HG03558 (cell line): ENCODE results near the gene IL37.
"Not testable (repeated sequence)": the region's sequence is repeated elsewhere in the genome, so short reads cannot be mapped to it uniquely, and the experiment has no call there.

Experiments
- ATAC-seq: cut with Tn5 transposase; IDR thresholded peaks from one replicate; pipeline ENCODE4 v1.9.1; 2021; ENCODE audit warnings: moderate number of reproducible peaks; ENCODE audit not compliant: unreplicated experiment; ENCODE audit errors: extremely low read depth

The IL37 gene

DNA sequence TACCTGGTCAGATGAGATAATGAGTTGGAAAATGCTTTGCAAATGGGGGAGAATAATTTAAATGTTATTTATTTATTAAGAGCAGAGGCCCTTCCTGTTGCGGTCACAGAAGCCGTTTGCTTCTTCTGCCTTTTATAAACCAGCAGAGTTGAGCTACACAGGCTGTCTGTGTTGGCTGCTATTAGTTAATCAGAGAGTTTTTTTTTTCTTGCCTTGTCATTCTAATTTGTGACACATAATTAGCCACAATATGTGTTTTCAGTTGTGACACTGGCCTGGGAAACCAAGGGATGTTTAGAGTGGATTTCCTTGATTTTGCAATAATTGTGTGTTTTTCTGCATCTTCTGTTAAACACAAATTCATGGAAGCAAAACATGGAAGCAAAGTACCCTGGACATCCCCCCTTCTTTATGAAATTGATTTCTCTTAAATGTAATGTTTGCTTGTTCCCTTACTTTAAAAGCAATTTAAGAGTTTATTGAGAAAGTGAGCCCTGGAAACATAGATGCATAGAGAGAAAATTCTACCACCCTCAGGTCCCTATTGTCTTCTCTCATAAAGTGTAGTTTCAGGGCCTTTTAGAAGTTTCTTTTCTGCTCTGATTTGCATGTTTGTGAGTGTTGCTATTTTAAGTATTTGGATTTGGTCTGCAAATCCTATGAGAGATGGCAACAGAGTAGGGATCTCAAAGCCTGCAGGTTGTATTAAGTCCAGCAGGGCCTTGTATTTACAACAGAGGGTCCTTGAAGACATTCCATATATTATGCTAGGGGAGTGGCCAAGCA lies 22.8 kb upstream of the IL37 start:
- no peak for ATAC-seq

DNA sequence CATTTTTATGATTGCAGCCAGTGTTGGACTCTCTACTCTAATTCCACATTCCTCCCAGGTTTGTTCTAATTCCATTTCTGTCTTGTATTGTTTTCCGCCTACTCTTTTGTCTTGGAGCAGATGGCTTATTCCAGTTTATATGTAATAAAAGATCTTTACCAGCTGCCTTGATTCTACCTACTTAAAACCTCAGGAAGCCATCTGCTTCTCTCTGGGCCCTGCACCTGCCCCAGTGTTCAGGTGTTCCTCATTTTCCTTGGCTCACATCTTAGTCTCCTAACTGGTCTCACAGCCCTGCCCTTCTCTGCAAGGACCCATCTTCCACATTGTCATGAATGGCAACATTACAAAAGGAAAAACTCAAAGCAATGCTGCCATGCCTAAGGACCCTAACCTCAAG lies 21.0 kb upstream of the IL37 start:
- ATAC-seq, result no peak

DNA sequence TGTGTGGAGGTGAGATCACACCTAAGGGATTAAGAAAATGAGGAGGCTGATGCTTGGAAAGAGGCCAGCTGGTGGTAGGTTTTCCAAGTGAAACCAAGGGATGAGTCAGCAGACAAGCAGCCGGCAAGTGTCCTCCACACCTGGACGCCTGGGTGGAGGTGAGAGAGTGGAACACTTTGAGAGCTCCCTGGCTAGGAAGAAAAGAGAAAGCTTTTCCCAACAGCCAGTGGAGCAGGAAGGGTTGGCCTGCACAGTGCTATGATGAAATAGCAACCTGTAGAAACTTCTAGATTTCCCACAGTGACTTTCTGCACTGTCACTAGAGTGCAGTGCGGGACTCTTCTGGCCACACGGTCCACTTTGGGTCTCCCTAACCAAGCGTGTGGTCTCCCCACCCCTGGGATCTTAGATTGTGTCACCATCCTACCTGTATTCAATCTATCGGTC lies 19.6 kb upstream of the IL37 start:
- no peak for ATAC-seq

DNA sequence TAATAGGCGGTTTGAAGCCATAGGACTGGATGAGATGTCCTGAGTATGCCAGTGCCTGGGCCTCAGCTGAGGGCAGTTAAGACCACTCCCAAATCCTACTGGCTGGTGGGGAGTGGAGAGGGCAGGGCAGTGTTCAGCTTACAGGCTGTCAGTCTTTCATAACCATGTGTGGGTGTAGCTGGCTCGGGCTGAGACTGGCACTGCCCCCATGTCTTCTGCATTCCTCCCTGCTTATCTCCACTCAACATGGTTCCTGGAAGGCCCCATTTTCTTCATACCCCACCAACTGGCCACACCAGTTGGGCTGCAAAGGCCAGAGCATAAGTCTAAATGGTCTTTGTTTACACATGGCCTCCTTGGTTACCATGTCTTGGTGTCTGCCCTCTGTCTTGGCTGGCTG lies 17.2 kb upstream of the IL37 start:
- ATAC-seq, result no peak

DNA sequence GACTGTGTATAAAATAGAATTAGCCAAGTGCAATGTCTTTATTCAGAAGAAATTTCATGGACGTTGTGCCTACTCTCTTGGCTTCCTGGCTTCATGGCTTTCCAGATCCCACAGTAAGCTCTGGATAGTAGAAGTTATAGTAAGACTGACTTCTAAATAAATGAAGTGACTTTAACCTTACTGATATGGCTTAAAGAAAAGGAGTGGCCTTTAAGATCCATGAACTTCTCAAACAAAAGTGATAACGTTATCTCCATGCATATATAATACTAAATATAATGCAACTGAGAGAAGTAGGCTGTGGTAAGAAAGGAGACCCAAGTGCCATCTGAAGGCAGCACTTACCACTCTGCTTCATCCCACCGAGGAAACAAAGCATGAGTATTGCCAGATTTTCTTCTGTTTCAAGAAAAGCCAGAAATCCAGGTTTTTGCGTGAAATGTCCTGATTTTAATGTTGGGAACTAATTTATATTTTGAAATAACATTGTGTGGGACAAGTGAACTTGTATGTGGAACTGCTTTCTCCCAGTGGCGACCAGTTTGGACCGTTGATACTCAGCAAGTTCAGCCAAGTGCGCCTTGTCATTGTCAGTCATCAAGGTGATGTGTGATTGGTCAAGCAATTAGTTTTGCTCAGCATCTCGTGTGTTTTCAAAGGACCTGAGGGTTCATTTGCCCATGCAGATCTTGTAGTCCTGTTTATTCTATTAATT lies 13.9 kb upstream of the IL37 start:
- ATAC-seq, result no peak

DNA sequence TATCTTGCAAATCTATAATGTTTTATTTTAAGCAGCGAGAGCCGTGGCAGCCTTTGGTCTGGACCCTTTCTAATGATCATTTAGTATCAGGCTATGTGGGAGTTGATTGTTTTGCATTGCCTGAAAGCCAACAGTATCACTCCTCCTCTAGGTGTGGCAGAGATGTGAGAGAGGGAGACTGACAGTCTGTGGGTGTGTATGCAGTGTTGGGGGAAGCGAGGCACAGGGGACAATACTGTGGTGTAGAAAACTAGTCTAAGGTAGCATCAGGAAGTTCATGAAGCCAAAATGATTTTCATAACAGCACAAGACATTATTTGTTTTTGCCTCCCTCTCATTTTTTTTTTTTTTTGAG lies 13.4 kb upstream of the IL37 start:
- ATAC-seq, result no peak

DNA sequence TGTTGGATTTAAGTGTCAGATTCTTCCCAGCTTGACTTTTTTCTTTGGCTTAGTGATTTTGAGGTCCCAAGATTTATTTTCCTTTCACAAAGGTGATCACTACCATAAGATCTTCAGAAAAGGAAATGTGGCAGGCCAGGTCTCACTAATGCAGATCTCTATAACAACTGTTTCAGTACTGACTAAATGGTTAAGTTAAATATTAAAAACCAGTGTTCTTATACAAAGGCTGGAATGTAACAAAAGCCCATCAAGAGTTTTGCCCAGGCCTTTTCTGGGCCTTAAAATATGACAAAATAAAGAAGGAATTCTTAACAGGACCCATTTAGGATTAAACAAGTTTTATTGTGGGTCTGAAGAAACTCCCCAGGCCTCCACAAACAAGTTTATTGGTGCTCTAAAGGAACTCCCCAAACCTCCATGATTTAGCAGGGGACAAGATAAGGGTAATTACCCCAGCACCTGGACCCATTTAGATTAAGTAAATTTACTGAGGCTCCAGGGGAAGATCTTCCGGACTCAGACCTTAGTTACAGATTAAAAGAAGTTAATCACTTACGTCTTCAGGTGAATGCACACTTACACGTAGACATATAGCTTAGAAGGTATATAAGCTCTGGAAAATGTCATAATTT lies 9.4 kb upstream of the IL37 start:
- not testable (repeated sequence) for ATAC-seq

DNA sequence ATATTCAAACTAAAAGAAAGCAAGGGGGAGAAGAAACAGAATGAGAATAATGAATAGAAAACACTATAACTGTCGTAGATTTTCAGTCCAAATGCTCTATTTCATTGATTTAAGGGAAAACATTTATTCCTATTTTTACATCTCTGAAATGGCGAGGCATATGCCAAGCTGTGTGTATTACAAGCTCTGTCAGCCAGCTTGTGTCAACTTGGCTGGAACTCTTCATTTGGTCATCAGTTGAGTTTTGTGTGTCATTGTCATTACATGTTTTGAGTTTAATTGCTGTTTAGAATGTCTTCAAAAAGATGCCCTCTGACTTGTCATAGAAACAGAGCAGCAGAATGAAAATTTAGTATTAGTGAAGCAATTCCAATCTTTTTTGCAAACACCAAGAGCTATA lies 8.1 kb upstream of the IL37 start:
- no peak for ATAC-seq

DNA sequence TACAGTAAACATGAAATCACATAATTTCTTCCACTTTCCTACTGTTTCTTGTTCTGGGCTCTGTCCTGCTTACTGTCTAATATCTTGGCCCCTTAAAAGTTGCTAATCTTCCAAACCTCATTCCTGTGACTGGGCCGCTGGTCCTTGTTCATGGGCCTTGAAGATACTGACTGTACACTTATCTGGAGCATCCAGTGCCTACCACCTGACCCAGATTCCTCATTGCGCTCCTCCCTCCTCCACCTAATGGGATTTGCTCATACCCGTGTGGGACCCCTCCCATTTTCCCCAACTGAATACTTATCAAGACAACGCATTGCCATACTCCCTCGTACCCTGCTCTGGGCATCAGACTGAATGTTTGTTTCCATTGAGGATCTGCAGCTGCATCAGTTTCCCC lies 6.1 kb upstream of the IL37 start:
- no peak for ATAC-seq

DNA sequence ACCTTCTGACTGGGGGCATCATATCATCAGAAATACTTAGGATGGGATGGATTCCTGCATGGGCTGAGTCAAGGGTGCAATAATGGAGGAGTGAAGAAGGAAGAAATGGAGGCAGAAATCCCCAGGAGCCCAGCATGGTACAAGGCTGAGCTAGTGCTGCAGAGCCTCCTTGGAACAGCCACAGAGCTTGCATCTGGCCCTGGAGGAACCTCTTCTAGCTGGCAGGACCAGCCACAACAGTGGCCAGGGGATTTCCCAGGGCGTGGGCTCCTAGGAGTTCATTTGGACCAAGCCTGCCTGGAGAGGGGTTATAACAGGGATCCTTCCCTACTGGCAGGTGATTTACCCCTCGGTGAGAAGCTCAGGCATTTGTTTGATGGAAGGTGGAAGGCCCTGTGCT lies 4.7 kb upstream of the IL37 start:
- ATAC-seq, result no peak

DNA sequence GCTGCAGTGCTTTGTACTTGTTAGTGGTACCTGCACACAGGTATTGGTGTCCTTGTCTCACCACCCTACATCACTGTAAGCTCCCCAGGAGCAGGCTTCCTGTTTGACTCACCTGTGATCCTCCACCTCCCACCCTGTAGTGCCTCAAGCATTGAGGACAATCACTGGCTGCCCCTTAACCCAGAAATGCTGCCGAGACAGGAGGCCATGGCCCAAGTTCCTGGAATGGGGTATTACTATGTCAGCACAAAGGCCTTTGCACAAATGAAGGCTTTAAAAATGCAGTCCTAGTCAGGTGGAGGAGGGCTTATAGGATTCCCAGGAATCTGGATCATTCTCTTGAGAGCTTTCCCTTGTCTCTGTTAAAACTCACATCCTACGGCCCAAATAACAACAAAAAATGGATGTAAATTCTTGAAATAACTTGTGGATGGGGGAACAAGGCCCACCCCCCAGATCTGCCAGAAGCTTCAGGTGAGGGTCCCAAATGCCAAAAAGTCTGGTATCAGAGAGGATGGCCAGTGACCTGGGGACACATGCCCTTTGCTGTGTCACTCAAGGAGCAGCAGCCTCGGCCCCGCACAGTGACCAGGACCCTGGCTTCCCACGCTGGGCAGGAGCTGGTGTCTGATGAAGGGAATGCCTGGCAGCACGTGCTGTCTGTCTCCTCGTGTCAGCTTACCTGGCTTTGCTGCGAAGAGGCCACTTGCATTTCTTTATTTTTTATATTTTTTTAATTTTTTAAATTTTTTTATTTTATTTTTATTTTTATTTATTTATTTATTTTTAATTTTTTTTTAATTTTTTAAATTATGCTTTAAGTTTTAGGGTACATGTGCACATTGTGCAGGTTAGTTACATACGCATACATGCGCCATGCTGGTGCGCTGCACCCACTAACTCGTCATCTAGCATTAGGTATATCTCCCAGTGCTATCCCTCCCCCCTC lies 3.7 kb upstream of the IL37 start:
- no peak for ATAC-seq

DNA sequence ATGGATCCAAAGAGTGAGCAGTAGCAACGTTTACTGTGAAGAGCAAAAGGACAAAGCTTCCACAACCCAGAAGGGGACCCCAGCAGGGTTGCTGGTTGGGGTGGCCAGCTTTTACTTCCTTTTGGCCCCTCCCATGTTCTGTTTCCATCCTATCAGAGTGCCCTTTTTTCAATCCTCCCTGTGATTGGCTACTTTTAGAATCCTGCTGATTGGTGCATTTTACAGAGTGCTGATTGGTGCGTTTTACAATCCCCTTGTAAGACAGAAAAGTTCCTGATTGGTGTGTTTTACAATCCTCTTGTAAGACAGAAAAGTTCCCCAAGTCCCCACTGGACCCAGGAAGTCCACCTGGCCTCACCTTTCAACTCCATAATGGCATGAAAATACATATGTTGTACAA lies 2.4 kb upstream of the IL37 start:
- not testable (repeated sequence) for ATAC-seq

DNA sequence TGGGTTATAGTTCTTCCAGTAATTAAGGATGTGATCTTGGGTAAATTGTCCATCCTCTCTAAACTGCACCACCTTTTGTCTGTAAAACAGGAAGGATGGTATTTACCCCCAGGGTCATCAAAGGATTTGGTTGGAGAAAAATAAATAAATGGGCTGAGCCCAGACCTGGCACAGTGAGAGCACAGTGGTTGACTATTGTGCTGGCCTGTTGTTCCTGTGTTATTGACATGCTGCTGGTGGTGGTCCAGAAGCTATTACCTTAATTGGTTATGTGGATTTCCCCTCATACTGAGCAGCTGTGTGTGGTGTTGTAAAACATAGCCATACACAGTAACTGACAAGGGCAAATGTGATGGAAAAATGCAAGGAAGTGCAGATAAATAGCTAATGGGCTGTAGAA lies 746 bp upstream of the IL37 start:
- no peak for ATAC-seq

DNA sequence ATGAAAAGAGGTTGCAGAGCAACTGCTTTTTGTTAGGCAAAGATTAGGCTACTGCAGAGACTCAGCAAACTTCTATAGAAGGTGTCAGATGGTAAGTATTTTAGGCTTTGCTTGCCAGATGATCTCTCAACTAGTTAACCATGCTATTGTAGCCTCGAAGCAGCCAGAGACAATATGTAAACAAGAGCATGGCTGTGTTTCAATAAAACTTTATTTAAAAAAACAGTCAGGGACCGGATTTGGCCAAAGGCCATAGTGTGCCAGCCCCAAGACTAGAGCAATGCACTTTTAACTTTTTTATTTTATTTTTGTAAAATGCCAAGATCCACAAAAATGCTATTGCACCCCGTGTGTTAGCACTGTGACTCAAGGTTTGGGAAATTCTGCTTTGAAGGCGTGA lies 1.4 kb downstream of the IL37 start:
- no peak for ATAC-seq

DNA sequence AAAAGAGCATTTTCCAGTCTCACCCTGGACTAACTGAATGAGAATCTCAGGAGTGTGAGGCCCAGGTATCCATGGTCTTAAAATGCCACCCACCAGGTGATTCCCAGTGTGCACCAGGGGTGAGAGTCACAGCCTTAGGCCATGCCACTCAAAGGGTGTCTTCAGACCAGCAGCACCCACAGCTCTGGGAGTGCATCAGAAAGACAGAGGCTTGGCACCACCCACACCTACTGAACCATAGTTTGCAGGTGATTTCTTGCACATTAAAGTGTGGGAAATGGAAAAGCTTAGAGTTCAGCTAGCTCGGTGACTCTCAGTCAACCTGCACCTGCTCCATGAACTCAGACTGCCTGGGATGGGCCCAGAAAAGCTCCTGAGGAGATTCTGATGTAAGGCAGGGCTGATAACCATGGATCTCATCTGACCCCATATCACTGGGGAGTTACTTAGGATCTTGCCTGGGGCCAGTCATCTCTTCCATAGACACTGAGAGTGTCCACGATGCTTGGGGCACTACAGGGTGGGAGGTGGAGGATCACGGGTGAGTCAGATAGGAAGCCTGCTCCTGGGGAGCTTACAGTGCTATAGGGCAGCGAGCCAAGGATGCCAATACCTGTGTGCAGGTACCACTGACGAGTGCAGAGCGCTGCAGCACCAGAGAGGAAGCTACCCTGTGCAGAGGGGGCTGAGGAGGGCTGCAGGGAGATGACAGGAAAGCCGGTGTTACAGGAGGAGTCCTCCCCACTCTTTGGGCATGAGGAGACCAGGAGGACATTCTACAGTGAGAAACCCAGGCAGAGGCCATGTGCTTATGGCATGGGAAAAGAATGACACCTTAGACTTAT lies 4.6 kb downstream of the IL37 start:
- no peak for ATAC-seq

DNA sequence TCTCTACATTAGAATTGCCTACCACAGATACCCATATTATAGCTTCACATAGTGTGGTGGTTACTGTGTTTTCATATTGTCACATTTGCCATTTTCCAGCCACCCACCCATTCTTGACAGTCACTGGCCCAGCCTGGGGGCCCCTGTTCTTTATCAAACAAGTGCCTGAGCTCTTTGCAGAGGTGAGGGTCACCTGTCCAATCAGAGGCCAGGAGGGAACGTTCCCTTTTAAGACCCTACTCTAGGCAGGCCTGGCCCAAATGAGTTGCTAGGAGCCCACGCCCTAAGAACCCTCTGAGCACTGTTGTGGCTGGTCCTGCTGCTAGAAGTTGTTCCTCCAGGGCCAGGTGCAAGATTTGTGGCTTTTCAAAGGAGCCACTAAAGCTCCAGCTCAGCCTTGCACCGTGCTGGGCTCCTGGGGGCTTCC lies 5.2 kb downstream of the IL37 start:
- no peak for ATAC-seq

DNA sequence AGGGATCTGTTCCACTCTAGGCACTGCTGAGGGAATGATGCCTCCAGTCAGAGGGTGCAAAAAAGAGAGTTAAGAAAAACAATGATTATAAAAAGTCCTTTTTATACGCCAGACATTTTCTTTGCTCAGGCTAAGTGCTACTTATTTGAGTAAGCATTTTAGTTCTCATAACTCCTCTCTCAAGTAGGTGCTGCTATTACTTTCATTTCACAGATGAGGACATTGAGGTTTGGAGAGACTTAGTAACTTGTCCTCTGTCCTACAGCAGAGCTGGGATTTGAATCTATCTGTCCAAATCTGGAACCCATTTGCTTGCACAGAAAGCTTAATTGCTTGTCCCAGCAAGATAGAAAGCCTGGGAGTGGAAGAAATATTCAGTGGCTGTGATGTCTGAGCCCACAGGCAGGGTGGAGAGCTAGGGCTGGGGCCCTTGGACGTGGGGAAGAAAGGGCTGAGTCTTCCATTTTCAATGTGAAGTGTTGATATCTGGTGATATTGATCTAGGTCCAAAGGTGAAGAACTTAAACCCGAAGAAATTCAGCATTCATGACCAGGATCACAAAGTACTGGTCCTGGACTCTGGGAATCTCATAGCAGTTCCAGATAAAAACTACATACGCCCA lies 5.8 kb downstream of the IL37 start:
- no peak for ATAC-seq

DNA sequence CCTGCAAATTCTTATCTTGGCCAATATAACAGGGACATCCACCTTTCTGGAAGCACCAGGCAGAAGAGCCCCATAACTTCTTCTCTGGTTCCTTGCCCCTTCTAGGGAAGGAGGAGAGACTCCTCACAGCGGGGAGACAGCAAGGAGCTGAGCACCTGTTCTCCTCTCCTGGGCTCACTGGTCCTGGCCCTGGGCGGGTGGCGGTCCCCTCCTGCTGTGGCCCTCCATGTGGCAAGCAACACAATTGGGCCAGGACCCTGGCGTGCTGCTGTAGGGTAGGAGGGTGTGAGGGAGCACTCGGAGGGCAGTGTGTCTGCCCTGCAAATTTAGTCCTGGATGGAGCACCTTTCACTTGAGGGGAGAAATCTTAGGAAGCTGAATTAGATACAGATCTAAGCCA lies 6.9 kb downstream of the IL37 start:
- ATAC-seq, result no peak

DNA sequence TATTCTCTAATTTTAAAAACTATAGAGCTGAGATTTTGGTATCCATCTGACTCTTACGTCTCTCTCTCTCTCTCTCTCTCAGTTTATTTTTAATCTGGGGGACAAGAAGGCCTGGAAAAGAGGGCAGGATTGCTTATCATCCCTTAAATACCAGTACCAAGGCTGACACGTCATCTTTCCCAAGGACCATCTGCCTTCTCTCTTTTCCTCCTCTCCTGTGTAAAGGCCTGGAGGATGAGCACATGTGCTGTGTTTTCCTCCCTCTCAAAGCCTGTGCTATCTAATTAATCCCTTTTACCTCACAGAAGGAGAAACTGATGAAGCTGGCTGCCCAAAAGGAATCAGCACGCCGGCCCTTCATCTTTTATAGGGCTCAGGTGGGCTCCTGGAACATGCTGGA lies 7.3 kb downstream of the IL37 start:
- ATAC-seq, result no peak
